Heart right ventricle (tissue), 16 donors: Measurements from ENCODE around the gene PACS2. TPM values are rescaled to one million over a fixed set of nuclear protein-coding genes. Genes with fewer than 3 reads are reported as not detected.

ENCODE experiments used
- ATAC-seq, 8 donors: fragments of 200-7000 bp; cut with Tn5 transposase; one replicate each; pipeline ENCODE4 v1.9.1; 2020; ENCODE audit warnings: mild to moderate bottlenecking in 8 of 8, moderate library complexity in 8 of 8, moderate number of reproducible peaks in 1 of 8
- DNase-seq, 2 donors: peaks; one replicate each; pipeline ENCODE4 v3.0.0-alpha.2; 2020
- H3K27ac ChIP-seq, 10 donors: fragments of 200-600 bp; sonication (generic) in 2 of 10; one replicate each; pipeline versions ENCODE4 v1.5.0 to v1.8.0; 2020 to 2022; ENCODE audit warnings: mild to moderate bottlenecking in 3 of 10
- H3K27me3 ChIP-seq, 7 donors: fragments of 200-600 bp; one replicate each; pipeline ENCODE4 v1.8.0; 2021 to 2022; ENCODE audit warnings: mild to moderate bottlenecking in 2 of 7
- H3K36me3 ChIP-seq, 9 donors: fragments of 200-600 bp; sonication (generic) in 1 of 9; one replicate each; pipeline versions ENCODE4 v1.5.0 to v1.8.0; 2020 to 2022; ENCODE audit warnings: mild to moderate bottlenecking in 2 of 9
- H3K4me1 ChIP-seq, 9 donors: fragments of 200-600 bp; sonication (generic) in 1 of 9; one replicate each; pipeline versions ENCODE4 v1.5.0 to v1.8.0; 2020 to 2022; ENCODE audit warnings: mild to moderate bottlenecking in 4 of 9
- H3K4me3 ChIP-seq, 10 donors: fragments of 200-600 bp; sonication (generic) in 2 of 10; one replicate each; pipeline versions ENCODE4 v1.5.0 to v1.8.0; 2020 to 2022; ENCODE audit warnings: mild to moderate bottlenecking in 7 of 10, moderate library complexity in 2 of 10
- H3K9me3 ChIP-seq, 11 donors: fragments of 200-600 bp in 10 of 11; sonication (generic) in 2 of 11; one replicate each; pipeline versions ENCODE4 v1.5.0 to v1.8.0; 2013 to 2022; ENCODE audit warnings: mild to moderate bottlenecking in 2 of 11, control low read depth in 1 of 11, moderate library complexity in 1 of 11
- CTCF ChIP-seq, 9 donors: fragments of 200-600 bp; sonication (generic) in 2 of 9; IDR thresholded peaks; one replicate each; pipeline versions ENCODE4 v1.5.0 to v1.8.0; 2021 to 2022; ENCODE audit warnings: antibody characterized with exemption in 9 of 9, mild to moderate bottlenecking in 5 of 9, moderate library complexity in 1 of 9
- WGBS, 2 donors: extraction: QIAGEN DNeasy Blood & Tissue Kit; methylation state at CpG; one replicate each; pipeline ENCODE4 v1.1.7; 2013; ENCODE audit warnings: inconsistent platforms in 1 of 2; 5-methylcytosine and 5-hydroxymethylcytosine counted together
- intact Hi-C, 10 donors: fragments of 100-400 bp; cut with DNase I; formaldehyde crosslinking; loops; one replicate each; pipeline versions ENCODE4 v1.11.1 to v1.14.2; 2022
- polyA plus RNA-seq, 2 donors: library from polyadenylated mRNA; stranded (reverse); fragments of 200-250 nt; gene quantifications; one replicate each; pipeline ENCODE4 v1.2.3, GENCODE V29; 2013
- total RNA-seq, 10 donors: library from RNA; stranded (reverse); fragmentation: NEBNext Ultra II Directional in 3 of 10; extraction: Animal tissue kit (Norgen Biotek cat#: 25700) in 3 of 10; gene quantifications; one replicate each; pipeline versions ENCODE4 v1.2.1 to v1.2.4, GENCODE V29; 2021 to 2023
- donor health status: Arrhythmogenic right ventricular cardiomyopathy.
- donor health status: ischemic (EF 13 %, LVEDD 7.1; RV severe dilation, severe dysfunction).
- donor health status: healthy with polysubstance abuse.
- donor health status: DM: no; HTN: yes; CAD: no.
- donor health status: DM: no; HTN: no; CAD: no.
- donor health status: ischemic (EF 25% LVEDD 6.9; RV normal size, moderate dysfunction).
- donor health status: ischemic (EF 25% LVEDD 5.7; RV mildly dilated, moderate dysfunction).
- donor health status: healthy.
- donor health status: DM: yes; HTN: yes; CAD: no.
- donor health status: Ischemic cardiomyopathy.
- donor health status: ischemic (EF 35%, LVEDD 5.7; RV mildly dilated, moderate dysfunction).
- donor health status: nonischemic (EF 11% LVEDD 7.7; RV severe dilation, severe dysfunction).
- donor health status: DM: yes; HTN: yes; CAD: no.
- donor health status: PGD.
- donor health status: ischemic (EF 29% LVEDD 5.4; RV normal size, mild dysfunction).
- donor health status: nonischemic (EF 23%, LVEDD 6.1; RV moderate dilation, normal function).

The PACS2 gene
- total and polyA plus RNA-seq, 12 donors, result 41.8 to 123 (median 54.6) TPM

- WGBS, 2 donors, result 88 to 89% methylated on average over 3 of the region's 3 CpGs
- H3K27me3 ChIP-seq, result peaks cover 0 to 45% (median 3%) of the 10 kb centered on the region in 7 donors
- intact Hi-C loops, result no loop called here
- no peak overlapping the region for H3K4me3 ChIP-seq
- H3K27ac ChIP-seq, result no peak overlapping the region
- TF ChIP-seq CTCF (IDR thresholded peaks at IDR 0.05), result no peak
- no peak for DNase-seq
- ATAC-seq, result no peak
- H3K4me1 ChIP-seq, result peaks cover 3 to 22% (median 15%) of the 10 kb centered on the region in 9 donors
- no peaks in the 10 kb centered on the region for H3K36me3 ChIP-seq
- H3K9me3 ChIP-seq, result peaks cover 0 to 8% (median 0%) of the 10 kb centered on the region in 11 donors
Measured at GRCh38 chr14:105409364-105409763, 94.8 kb downstream of the PACS2 start.

GRCh38 chr14:105410642-105411016 lies 96.1 kb downstream of the PACS2 start:
- WGBS, 2 donors, result 52 to 59% methylated on average over 5 of the region's 5 CpGs
- ATAC-seq (no peak), DNase-seq (no peak)
- Histone ChIP-seq H3K4me3 (peak overlapping the region in 4 of 10 donors; percentile 35 to 44 (median 40)), H3K27ac (no peak overlapping the region), H3K4me1 (peaks cover 3 to 32% (median 25%) of the 10 kb centered on the region in 9 donors), H3K27me3 (peaks cover 0 to 53% (median 3%) of the 10 kb centered on the region in 7 donors), H3K36me3 (no peaks in the 10 kb centered on the region), H3K9me3 (no peaks in the 10 kb centered on the region)
- no peak for TF ChIP-seq CTCF (IDR thresholded peaks at IDR 0.05)
- intact Hi-C loops, result loop anchor here in 2 of 10 donors (5.0 to 10.0 kb wide), 2 partner anchors 38 to 74 kb away; partner anchors contain the start of gene CRIP1 (in 1 of the 2)

- Histone ChIP-seq H3K27ac (no peak overlapping the region), H3K4me3 (peak overlapping the region in 9 of 10 donors; percentile 26 to 45 (median 40)), H3K9me3 (no peaks in the 10 kb centered on the region), H3K4me1 (peaks cover 3 to 35% (median 28%) of the 10 kb centered on the region in 9 donors), H3K27me3 (peaks cover 0 to 53% (median 3%) of the 10 kb centered on the region in 7 donors), H3K36me3 (no peaks in the 10 kb centered on the region)
- intact Hi-C loops, result loop anchor here in 2 of 10 donors (5.0 to 10.0 kb wide), 2 partner anchors 39 to 74 kb away; partner anchors contain the start of gene CRIP1 (in 1 of the 2)
- ATAC-seq, result peak; percentile 12 to 54 (median 44)
- TF ChIP-seq CTCF (IDR thresholded peaks at IDR 0.05), result no peak
- 7 to 9% methylated on average over 81 to 84 of the region's 86 CpGs for WGBS, 2 donors
- no peak for DNase-seq
Measured at GRCh38 chr14:105411017-105411941, 96.7 kb downstream of the PACS2 start.

- ATAC-seq (no peak), DNase-seq (no peak)
- no peaks in the 10 kb centered on the region for H3K36me3 ChIP-seq
- TF ChIP-seq CTCF (IDR thresholded peaks at IDR 0.05), result no peak
- WGBS, 2 donors, result 80% methylated on average over 17 of the region's 17 CpGs
- H3K27ac ChIP-seq, result no peak overlapping the region
- H3K9me3 ChIP-seq, result no peaks in the 10 kb centered on the region
- intact Hi-C loops, result loop anchor here in 2 of 10 donors (5.0 to 10.0 kb wide), 2 partner anchors 40 to 73 kb away; partner anchors contain the start of gene CRIP1 (in 1 of the 2)
- H3K4me1 ChIP-seq, result peaks cover 3 to 35% (median 28%) of the 10 kb centered on the region in 9 donors
- H3K27me3 ChIP-seq, result peaks cover 0 to 53% (median 3%) of the 10 kb centered on the region in 7 donors
- H3K4me3 ChIP-seq, result peak overlapping the region in 1 of 10 donors; percentile 40
Measured at GRCh38 chr14:105411985-105412770, 97.6 kb downstream of the PACS2 start.
